Activated CD4-positive, alpha-beta T cell treated with anti-CD3 and anti-CD28 coated beads for 4 hours (primary cell): ENCODE results near the gene SCGB1A1.
"Not testable (repeated sequence)": the region's sequence is repeated elsewhere in the genome, so short reads cannot be mapped to it uniquely, and the experiment has no call there.

Experiments used
- DNase-seq, 2 donors: peaks; one replicate each; pipeline ENCODE4 v3.0.0-alpha.2; 2020

Gene SCGB1A1

GRCh38 chr11:62418733-62419132 is at the start of gene SCGB1A1:
SCGB1A1 (plus strand) TSS chr11:62419033; CDS start chr11:62419096, 63 bp downstream.
- no peak for DNase-seq

- DNase-seq = peak in 1 of 2 donors; percentile 23
These were observed 47.9 kb upstream of the SCGB1A1 start for GRCh38 chr11:62370743-62371440.

- DNase-seq = no peak
These were observed 46.0 kb upstream of the SCGB1A1 start for GRCh38 chr11:62372871-62373270.

- no peak for DNase-seq
These were observed 45.2 kb upstream of the SCGB1A1 start for GRCh38 chr11:62373464-62374119.

- DNase-seq = no peak
These were observed 44.0 kb upstream of the SCGB1A1 start for GRCh38 chr11:62374801-62375200.

GRCh38 chr11:62378459-62379063 is 40.3 kb upstream of the SCGB1A1 start:
- peak in 1 of 2 donors; percentile 20 for DNase-seq

GRCh38 chr11:62379586-62379985 is 39.2 kb upstream of the SCGB1A1 start:
- DNase-seq = not testable (repeated sequence)

GRCh38 chr11:62380821-62381245 is 38.0 kb upstream of the SCGB1A1 start:
- DNase-seq = peak; percentile 31 to 43

GRCh38 chr11:62383822-62384221 is 35.0 kb upstream of the SCGB1A1 start:
- DNase-seq = no peak

GRCh38 chr11:62386083-62386482 is 32.8 kb upstream of the SCGB1A1 start:
- not testable (repeated sequence) for DNase-seq

- DNase-seq = no peak
These were observed 31.5 kb upstream of the SCGB1A1 start for GRCh38 chr11:62387381-62387780.

- DNase-seq = no peak
These were observed 29.8 kb upstream of the SCGB1A1 start for GRCh38 chr11:62388999-62389398.

- no peak for DNase-seq
These were observed 28.6 kb upstream of the SCGB1A1 start for GRCh38 chr11:62390237-62390636.

- DNase-seq = no peak
These were observed 28.1 kb upstream of the SCGB1A1 start for GRCh38 chr11:62390722-62391121.

GRCh38 chr11:62391642-62392425 is 27.0 kb upstream of the SCGB1A1 start:
- DNase-seq = no peak

- DNase-seq = no peak
These were observed 26.3 kb upstream of the SCGB1A1 start for GRCh38 chr11:62392506-62392905.

- peak in 1 of 2 donors; percentile 18 for DNase-seq
These were observed 25.7 kb upstream of the SCGB1A1 start for GRCh38 chr11:62393061-62393611.

- DNase-seq = no peak
These were observed 25.1 kb upstream of the SCGB1A1 start for GRCh38 chr11:62393735-62394134.

- DNase-seq = peak; percentile 40 to 48
These were observed 23.9 kb upstream of the SCGB1A1 start for GRCh38 chr11:62394825-62395538.

- DNase-seq = no peak
These were observed 22.8 kb upstream of the SCGB1A1 start for GRCh38 chr11:62395885-62396551.
